Kidney capillary endothelial cell (primary cell): ENCODE data around the gene TMEM17.

ENCODE experiments used
- DNase-seq: peaks from one replicate; pipeline ENCODE4 v3.0.0-alpha.2; 2018; ENCODE audit warnings: low spot score

TMEM17 gene

GRCh38 chr2:62511636-62512035, 5.6 kb upstream of the TMEM17 start:
- DNase-seq = no peak

- DNase-seq = peak; percentile 49
Measured at GRCh38 chr2:62506421-62506750, 391 bp upstream of the TMEM17 start.

DNA sequence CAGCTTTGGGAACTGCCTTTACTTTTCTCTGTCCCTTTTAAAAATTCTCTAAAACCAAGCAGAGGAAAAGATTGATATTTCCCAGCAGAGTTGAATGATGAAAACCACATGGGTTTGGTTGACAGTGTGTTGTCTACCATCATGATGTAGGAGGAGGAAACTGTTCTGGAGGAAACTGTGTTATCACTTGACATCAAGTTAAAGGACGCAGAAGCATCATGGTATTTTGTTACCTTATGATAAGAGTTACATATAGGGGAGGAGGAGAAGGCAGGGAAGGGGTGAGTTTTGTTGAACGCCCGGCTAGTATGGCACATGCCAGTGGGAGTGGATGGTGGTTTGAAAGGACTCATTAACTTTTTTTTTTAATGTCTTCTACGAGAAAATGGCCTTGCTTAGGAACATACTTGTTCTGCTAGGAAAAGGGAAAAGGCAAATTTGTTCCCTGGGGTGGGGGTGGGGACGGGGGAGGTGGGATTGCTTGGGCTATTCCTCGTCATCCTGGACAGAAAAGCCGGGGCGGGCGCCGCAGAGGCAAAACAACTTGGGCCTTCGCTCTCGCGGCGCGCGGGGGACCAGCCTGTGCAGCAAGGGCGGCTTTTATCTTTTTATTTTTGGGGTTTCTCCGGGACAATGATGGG, 766 bp downstream of the TMEM17 start:
- DNase-seq = peak; percentile 14

DNA sequence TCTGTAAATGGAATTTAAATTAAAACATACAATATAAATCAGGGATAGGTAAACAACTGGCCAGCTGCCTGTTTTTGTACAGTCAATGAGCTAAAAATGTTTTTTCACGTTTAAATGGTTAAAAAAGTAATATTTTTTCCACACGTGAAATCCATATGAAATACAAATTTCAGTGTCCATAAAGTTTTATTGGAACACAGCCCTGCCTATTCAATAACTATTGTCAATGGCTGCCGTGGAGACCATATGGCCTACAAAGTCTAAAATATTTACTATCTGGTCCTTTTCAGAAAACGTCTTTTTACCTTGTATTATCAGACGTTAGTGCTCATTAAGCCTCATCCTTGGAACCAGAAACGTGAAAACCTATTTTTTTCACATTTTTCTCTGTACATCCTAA, 1.3 kb downstream of the TMEM17 start:
- no peak for DNase-seq

DNA sequence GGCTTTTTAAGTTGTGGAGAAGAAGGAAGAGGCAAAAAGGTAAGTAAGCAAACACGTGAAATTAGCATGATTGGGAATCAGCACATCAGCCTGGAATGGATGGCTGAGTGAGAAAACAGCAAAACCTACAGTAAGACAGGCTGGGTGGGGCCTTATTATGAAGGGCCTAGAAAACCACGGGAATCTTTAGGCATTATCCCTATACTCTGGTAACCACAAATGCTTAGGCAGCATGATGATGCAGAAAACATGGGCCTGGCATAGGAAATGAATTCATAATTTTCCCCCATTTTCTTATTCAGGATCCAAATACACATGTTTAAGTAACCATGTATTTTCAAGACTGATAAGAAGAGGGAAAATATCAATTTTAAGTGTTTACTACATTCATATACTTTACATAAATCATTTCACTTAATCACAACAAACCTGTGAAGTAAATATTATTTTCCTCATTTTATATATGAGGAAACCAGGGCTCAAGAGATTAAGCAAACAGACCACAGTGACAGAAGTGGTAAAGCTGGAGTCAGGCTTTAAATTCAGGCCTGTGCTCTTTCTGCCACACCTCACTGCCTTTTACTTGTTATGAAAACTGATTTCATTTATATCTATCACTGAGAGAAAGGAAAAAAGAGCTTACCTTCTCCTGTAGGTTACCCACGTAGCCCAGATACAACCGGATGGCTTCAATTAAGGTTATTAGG, 4.0 kb downstream of the TMEM17 start:
- no peak for DNase-seq

- DNase-seq = no peak
Measured at GRCh38 chr2:62501069-62501468, 4.9 kb downstream of the TMEM17 start.

DNA sequence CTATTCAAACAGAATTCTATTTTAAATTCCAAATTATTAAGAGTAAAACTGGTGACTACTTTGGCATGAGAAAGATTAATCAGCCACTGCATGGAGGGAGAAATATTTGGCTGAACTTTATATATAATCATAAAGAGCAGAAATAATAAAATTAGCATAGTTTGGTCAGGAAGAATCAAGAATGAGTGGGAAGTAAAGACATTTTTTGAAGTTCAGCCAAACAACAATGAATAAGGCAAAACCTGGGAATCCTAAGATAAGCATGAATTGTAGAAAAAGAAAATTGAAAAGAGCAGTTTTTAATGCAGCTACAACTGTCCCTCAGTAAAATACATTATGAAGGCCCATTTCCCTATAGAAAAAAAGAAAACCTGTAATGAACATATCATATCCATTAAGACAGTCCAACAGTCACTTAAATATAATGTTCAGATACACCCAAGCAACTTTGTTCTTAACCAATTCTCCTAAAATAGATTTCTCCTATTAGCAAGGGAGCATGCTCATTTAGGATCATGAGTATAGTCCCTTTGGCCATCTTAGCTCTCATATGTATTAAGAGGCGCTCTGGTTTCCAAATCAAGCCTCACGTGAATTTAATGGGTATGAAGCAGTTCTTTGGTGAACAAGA, 6.5 kb downstream of the TMEM17 start:
- no peak for DNase-seq

DNA sequence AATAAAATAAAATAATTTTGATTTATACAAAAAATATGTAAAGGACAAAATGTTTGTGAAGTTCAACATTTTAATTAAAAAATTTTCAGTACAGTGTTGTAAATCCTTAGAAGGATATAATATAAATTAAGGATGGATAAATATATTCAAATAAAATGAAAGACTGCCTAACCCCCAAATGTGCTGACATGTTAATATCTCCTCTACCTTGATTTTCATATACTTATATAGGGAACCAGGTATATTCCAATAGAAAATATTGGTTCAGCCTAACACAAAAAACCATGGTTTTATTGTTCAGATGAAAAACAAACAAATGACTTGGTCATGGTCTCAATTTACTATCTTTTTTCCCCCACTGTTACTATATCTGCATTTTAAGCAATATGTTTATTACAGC, 7.3 kb downstream of the TMEM17 start:
- no peak for DNase-seq

- DNase-seq = no peak
Measured at GRCh38 chr2:62495761-62496160, 10.2 kb downstream of the TMEM17 start.

- DNase-seq = no peak
Measured at GRCh38 chr2:62492048-62492447, 13.9 kb downstream of the TMEM17 start.

- DNase-seq = no peak
Measured at GRCh38 chr2:62489702-62490101, 16.3 kb downstream of the TMEM17 start.

- DNase-seq = peak; percentile 19
Measured at GRCh38 chr2:62489162-62489561, 16.8 kb downstream of the TMEM17 start.

DNA sequence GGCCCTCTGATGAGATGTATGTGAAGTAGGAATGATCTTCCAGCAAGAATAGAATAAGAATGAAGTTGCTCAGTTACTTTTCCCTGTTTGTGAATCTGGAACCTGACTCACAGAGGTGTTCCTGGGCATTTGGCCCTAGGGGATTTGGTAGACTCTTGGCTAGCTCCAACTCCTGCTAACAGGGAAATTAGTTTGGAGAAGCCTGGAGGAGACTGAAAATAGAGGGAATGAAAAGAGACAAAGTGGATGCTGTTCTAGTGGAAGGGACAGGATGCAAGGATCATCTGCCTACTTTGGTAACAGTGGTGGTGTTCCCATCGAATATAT, 19.6 kb downstream of the TMEM17 start:
- DNase-seq = no peak

DNA sequence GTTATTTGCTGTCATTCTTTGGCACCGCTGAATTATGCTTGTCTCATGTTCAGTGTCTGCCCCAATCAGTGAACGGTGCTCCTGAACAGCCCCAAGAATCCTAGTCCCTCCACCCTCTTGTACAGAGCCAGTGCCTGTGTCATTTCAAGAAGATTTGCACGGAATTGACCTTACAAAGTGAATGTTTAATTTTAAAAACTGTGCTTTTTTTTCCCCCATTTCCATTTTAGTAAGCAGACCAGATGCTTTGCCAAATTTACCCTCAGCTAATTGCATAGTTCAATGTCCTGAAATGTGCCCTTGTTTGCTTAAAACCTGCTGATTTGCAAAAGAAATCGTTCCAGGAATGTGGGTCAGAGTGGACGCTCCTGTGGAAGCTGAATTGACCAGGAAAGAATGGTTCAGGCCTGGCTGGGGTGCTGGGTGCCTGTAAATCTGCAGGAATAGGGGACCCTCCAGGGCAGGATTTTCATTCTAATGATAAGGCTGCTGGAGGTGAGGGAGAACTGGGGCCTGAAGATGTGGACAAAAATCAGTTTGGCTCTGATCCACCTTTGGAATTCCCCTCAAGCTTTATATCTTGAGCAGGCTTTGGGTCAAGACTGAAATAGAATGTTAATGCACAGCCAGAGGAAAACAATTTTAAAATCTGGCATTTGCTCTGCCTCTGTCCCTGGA, 20.1 kb downstream of the TMEM17 start:
- no peak for DNase-seq

- DNase-seq = no peak
Measured at GRCh38 chr2:62482558-62483352, 23.2 kb downstream of the TMEM17 start.

DNA sequence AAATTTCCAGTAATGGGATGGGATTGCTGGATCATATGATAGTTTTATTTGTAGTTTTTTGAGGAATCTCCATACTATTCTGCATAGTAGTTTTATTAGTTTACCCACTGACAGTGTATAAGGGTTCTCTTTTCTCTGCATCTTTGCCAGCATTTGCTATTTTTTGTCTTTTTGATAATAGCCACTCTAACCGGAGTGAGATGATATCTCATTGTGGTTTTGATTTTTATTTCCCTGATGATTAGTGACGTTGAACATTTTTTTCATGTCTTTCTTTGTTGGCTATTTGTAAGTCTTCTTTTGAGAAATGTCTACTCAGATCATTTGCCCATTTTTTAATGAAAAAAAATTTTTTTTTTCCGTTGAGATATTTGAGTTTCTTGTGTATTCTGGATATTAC, 26.1 kb downstream of the TMEM17 start:
- DNase-seq = no peak

DNA sequence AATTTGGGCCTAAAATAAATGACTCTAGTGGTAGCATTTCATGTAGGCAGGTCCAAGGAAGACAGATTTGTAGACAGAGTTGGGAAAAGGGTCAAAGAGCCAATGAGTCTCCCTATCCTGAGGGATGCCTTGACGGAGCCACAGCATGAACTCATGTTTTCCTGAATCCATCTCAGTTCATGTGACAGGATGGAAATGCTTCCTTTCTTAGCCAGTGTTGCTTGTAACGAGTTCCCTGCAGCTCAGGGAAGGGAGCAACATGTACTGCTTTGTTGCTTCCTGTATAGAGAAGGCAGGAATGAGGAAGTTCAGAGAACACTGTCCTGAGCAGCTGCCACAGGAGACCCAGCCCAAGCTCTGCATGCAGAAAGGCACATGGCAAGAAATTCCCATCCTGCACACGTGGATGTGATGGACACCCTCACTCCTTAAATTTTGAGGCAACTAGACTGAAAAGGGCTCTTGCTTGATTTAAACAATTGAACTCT, 27.9 kb downstream of the TMEM17 start:
- DNase-seq = peak; percentile 89

GRCh38 chr2:62477573-62477972, 28.4 kb downstream of the TMEM17 start:
- DNase-seq = no peak

DNA sequence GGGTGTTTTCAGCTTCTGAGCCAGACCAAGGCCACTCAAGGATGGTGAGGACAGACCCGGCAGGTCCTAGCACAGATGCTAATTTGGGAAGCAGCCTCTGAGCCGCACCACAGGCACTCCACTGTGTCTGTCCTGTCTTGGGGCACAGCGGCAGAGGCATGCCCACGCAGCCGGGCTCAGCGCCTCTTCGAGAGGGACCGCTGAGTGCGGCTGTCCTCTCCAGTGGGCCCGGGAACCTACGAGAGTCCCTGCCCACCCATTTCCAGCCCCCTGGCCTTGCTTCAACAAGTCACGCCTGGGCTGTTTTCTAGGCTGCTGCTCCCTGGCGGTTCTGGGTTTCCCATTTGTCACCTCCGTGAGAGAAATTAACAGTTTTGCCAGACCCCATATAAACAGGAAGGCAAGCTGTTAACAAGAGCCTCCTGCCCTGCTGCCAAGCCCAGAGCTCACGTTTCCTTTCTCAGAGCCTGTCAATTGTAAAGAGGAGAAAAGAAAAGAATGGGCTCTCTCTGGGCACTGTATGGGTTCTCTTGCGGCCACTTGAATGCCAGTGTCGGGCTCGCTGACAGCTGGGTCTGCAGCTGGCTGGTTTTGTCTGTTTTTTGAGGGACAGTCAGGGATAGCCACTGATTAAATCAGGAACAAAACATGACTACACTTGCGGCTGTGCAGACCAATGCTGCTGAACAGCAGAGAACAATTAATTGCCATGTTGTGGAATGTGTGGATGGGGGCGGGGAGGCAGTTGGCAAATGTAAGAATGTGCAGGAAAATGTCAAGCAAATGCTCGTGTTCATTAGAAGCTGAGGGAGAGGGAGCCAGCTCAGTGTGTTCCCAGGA, 30.6 kb downstream of the TMEM17 start:
- DNase-seq = peak; percentile 52

DNA sequence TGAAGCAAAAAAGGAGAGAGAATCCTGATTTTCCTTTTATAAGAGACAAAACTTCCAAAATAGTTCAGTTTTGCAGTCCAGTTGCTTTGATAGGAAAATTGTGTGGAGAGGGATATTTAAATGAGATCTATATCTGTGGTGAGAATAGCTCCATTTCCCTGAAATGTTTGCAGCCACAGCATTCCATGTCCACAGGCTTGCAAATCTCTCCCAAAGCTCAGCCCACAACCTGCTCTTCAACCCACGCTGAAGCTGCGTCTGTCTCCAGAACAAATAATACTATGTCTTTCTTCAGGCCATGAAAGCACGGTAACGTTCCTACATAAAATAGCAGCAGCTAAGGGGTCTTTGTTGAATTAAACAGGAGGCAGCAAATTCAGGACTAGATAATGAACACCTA, 31.8 kb downstream of the TMEM17 start:
- DNase-seq = no peak

- DNase-seq = no peak
Measured at GRCh38 chr2:62473246-62473827, 32.7 kb downstream of the TMEM17 start.
